IMR-90 (cell line): Measurements from ENCODE around the gene DOCK1.

ENCODE experiments used
- CEBPB ChIP-seq: IDR thresholded peaks from 2 replicates; pipeline ENCODE4 v1.6.1; 2012; ENCODE audit warnings: low read depth, low read length, improper control_type of control experiment
- MAFK ChIP-seq: IDR thresholded peaks from 2 replicates; pipeline ENCODE4 v1.6.1; 2012; ENCODE audit warnings: low read depth, low read length, improper control_type of control experiment
- MAZ ChIP-seq: IDR thresholded peaks from 2 replicates; pipeline ENCODE4 v1.6.1; 2012; ENCODE audit warnings: low read depth, mild to moderate bottlenecking, low read length, improper control_type of control experiment, moderate library complexity, borderline replicate concordance
- POLR2A ChIP-seq: IDR thresholded peaks from 2 replicates; pipeline ENCODE4 v1.6.1; 2012; ENCODE audit warnings: mild to moderate bottlenecking, low read depth, low read length
- RAD21 ChIP-seq: IDR thresholded peaks from 2 replicates; pipeline ENCODE4 v1.6.1; 2012; ENCODE audit warnings: low read length, improper control_type of control experiment
- SMC3 ChIP-seq: fragments of 150-350 bp; IDR thresholded peaks from 2 replicates; pipeline ENCODE4 v1.6.1; 2016; ENCODE audit warnings: low read depth, mild to moderate bottlenecking, antibody characterized with exemption, low read length, moderate library complexity
- TF ChIP-seq, protein P1 (sequence below): conservative IDR thresholded peaks from 2 replicates; pipeline ENCODE4 v1.5.1; 2012; ENCODE audit warnings: mild to moderate bottlenecking, low read depth, low read length, improper control_type of control experiment
- TF ChIP-seq, protein P2 (sequence below): fragments of 150-350 bp; IDR thresholded peaks from 2 replicates; pipeline ENCODE4 v1.6.1; 2016; ENCODE audit warnings: low read depth, mild to moderate bottlenecking, low read length, moderate library complexity, borderline replicate concordance

DNA sequence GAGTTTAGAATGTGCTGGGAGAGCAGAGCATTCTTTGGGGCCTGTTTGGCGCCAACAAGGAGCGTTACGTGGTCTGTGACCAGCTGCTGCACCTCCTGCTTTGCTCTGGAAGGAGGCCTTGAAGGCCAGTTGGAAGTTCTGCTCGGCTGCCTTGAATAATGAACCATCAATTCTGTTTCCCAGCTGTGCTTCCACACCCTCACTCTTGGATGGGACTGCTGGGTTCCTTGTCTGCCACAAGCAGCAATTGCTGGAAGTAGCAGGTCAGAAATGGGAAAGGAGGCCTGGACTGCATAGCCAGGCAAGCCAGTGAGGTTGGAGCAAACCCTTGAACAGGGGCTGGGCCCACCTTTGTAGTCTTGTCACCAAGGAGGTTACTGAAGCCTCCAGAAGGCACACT, 377.8 kb downstream of the DOCK1 start:
- TF ChIP-seq RAD21 (no peak), POLR2A (no peak), MAZ (no peak), CEBPB (no peak), SMC3 (no peak), MAFK (no peak)
- TF ChIP-seq, protein P1, sequence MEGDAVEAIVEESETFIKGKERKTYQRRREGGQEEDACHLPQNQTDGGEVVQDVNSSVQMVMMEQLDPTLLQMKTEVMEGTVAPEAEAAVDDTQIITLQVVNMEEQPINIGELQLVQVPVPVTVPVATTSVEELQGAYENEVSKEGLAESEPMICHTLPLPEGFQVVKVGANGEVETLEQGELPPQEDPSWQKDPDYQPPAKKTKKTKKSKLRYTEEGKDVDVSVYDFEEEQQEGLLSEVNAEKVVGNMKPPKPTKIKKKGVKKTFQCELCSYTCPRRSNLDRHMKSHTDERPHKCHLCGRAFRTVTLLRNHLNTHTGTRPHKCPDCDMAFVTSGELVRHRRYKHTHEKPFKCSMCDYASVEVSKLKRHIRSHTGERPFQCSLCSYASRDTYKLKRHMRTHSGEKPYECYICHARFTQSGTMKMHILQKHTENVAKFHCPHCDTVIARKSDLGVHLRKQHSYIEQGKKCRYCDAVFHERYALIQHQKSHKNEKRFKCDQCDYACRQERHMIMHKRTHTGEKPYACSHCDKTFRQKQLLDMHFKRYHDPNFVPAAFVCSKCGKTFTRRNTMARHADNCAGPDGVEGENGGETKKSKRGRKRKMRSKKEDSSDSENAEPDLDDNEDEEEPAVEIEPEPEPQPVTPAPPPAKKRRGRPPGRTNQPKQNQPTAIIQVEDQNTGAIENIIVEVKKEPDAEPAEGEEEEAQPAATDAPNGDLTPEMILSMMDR = no peak
- TF ChIP-seq, protein P2, sequence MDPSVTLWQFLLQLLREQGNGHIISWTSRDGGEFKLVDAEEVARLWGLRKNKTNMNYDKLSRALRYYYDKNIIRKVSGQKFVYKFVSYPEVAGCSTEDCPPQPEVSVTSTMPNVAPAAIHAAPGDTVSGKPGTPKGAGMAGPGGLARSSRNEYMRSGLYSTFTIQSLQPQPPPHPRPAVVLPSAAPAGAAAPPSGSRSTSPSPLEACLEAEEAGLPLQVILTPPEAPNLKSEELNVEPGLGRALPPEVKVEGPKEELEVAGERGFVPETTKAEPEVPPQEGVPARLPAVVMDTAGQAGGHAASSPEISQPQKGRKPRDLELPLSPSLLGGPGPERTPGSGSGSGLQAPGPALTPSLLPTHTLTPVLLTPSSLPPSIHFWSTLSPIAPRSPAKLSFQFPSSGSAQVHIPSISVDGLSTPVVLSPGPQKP = no peak
